Measurements from ENCODE around the gene WDR45B.

Gene WDR45B

DNA sequence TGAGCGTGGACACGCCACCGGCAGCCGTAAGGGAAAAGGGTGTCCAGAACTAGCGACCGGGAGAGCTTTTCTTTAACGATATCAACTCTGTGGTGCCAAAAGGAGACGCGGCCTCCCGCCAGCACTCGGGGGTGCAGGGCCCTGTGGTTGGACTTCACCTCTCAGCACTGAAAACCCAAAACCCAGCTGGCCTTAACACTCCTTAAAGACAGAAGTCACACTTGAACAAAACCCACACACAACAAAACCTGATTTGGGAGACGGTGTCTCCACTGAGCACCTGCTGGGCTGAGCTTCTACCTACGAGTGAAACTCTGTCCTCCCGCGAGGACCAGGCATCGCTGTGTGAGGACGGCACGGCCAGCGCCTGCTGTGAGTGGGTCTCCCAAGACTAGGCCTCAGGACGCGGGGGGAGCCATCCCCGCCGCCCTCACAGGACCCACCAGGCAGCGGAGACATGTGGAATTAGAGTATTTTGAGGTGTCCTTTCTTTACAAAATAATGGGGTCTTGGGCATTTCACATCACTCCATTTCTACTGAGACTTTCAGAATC lies 46.7 kb downstream of the WDR45B start:
- DNase-seq, result no peak

GRCh38 chr17:82600731-82601446 lies 47.4 kb downstream of the WDR45B start:
- DNase-seq, result no peak

GRCh38 chr17:82599674-82600661 lies 48.3 kb downstream of the WDR45B start:
- no peak for DNase-seq

DNA sequence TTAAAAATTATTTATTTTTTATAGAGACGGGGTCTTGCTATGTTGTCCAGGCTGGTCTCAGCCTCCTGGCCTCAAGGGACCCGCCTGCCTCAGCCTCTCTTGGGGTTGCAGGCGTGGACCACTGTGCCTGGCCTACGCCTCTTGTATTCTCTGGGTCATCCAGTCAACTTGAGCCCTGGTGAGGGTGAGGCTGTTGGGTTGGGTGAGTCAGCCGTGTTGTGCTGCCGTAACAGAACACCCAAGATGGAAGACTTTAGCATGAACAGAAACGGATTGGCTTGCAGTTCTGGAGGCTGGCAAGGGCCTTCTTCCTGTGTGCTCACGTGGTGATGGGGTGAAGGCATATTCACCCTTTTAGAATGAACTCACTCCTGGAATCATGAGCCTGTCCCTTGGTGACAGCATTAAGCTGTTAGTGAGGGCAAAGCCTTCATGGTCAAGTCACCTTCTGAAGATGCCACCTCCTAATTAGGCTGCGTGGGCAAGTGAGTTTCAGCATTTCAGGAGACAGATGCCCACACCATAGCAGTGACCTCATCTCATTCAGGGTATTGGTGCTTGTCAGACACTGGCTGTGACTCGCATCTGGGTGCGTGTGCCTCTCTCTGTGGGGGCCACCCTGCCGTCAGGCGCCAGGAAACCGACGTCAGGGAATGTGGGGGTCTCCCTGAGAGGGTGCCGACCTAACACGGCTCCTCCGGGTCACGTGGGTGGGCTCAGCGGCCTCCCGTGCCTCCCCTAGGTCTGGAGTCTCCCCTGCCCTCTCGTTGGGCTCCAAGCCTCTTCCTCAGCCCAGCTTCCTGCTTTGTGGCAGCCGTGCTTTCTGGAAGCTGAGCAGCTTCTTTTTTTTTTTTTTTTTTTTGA lies 49.8 kb downstream of the WDR45B start:
- DNase-seq, result no peak

DNA sequence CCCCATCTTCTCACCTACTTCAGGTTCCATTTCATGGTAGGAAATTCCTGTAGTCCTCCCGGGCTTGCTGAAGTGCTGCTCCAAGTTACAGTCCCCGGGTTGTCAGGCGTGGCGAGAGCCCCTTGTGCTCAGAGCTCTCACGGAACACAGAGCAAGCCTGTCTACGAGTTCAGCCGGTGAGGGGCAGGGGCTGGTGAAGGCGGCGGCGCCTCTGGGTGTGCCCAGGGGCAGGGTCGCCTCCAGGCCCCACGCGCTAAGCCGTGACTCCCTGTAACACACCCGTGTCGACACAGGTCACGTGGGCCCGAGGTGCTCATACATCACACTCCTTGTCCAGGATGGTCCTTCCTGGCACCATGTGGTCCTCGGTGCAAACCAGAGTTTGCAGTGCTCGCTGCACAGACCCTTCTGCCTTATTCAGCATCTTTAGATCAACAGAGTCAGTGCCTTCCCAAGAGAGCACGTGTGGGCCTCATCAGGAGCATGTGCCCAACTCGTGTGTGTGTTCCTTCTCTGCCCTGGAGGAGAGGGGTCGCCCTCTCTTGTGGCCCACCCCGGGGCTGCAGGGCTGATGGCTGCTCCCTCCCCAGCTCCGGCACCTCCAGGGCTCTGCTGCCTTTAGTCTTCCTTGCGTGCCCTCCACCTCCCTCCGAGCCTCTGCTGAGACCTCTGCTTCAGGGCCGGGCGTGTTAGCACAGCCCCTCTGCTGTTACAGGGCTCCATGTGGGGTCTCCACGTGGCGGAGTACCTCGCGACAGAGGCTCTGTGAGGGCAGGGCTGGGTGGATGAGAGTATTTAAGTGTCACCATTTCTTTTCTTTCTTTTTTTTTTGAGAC lies 51.2 kb downstream of the WDR45B start:
- no peak for DNase-seq

DNA sequence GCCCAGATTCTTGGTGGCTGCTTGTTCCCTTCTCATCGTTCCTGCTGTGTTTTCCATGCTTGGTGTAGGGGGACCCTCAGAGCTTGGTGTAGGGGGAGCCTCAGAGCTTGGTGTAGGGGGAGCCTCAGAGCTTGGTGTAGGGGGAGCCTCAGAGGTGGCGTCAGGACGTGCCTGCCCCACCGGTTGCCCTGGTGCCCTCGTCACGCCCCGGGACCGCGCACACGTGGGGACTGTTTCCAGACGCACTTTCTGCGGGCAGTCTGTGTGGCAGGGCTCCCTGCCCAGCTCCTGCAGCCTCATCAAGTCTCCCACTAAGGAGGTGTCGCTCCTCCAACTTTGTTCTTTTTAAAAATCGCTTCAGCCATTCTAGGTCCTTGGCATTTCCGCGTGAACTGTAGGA lies 51.9 kb downstream of the WDR45B start:
- no peak for DNase-seq

GRCh38 chr17:82595893-82596292 lies 52.4 kb downstream of the WDR45B start:
- DNase-seq, result no peak

DNA sequence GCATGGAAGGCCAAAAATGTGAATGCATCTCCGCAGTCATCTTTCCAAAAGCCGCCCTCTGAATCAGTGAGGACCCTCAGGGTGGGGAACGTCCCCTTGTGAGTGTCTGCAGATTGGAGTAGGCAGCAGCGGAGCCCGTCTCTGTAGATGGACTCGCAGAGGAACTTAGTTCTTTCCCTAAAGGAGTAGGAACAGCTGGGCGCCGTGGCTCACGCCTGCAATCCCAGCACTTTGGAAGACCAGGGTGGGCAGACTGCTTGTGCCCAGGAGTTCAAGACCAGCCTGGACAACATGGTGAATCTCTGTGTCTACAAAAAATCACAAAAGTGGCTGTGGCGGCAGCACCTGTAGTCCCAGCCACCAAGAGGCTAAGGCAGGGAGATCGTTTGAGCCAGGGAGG lies 53.7 kb downstream of the WDR45B start:
- no peak for DNase-seq

- no peak for DNase-seq
Observed at GRCh38 chr17:82593590-82594087, 54.6 kb downstream of the WDR45B start.

DNA sequence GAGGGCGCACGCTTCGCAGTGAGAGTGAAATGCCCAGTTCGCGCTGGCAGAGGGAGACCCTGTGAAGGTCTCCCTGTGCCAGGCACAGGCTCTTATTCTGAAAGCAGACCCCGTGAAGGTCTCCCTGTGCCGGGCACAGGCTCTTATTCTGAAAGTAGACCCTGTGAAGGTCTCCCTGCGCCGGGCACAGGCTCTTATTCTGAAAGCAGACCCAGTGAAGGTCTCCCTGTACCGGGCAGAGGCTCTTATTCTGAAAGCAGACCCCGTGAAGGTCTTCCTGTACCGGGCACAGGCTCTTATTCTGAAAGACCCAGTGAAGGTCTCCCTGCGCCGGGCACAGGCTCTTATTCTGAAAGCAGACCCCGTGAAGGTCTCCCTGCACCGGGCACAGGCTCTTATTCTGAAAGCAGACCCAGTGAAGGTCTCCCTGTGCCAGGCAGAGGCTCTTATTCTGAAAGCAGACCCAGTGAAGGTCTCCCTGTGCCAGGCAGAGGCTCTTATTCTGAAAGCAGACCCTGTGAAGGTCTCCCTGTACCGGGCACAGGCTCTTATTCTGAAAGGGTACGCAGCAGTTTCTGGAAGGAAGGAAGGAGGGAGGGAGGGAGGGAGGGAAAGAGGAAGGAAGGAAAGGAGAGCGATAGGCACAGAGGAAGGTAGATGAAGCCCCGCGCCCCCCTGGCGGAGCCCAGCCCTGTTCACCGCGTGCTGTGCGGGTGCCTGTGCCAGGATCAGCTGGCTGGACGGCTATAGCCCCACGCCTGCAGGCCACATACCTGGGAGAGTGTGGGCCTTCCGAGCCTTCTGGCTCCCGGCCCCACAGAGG lies 55.3 kb downstream of the WDR45B start:
- DNase-seq, result peak in 51 of 56 donors; percentile 32 to 98 (median 77)

DNA sequence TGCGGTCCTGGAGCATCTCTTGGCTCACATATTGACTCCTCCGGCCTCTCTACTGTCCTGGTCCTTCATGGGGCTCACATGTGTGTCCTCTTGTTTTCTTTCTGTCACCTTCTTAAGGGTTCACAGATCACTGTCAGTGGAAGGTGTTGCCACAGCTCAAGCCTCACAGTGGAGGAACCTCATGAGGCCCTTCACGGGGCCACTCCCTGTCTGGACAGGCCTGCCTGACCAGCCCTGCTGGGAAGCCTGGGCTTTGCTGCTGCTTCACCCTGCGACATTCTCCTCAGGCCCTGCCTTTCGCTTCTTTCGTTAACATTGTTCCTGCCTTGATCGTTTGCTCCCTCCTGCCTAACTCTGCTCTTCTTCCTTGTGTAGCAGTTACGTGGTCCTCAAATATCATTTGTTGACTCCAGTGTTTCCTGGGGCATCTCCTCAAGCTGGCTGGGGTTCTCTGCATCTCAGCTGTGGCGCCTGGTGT lies 55.9 kb downstream of the WDR45B start:
- DNase-seq, result no peak

- DNase-seq, result no peak
Observed at GRCh38 chr17:82590881-82591539, 57.2 kb downstream of the WDR45B start.

DNA sequence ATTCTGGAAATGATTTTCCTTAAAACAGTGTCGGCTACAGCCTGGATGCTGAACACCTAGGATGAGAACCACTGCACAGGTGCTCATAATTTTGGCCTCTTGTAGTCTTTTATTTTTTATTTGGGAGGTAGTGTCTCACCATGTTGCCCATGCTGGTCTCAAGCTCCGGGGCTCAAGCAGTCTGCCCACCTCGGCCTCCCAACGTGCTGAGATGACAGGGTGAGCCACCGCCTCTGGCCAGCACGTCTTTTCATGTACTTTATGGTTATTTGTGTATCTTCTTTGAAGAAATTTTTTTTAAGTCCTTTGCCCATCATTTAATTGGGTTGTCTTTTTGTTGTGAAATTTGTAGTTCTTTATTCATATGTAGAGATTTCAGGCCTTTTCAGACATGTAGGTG lies 58.0 kb downstream of the WDR45B start:
- no peak for DNase-seq

GRCh38 chr17:82589851-82590180 lies 58.4 kb downstream of the WDR45B start:
- DNase-seq, result no peak

- DNase-seq, result no peak
Observed at GRCh38 chr17:82588266-82589175, 59.7 kb downstream of the WDR45B start.

DNA sequence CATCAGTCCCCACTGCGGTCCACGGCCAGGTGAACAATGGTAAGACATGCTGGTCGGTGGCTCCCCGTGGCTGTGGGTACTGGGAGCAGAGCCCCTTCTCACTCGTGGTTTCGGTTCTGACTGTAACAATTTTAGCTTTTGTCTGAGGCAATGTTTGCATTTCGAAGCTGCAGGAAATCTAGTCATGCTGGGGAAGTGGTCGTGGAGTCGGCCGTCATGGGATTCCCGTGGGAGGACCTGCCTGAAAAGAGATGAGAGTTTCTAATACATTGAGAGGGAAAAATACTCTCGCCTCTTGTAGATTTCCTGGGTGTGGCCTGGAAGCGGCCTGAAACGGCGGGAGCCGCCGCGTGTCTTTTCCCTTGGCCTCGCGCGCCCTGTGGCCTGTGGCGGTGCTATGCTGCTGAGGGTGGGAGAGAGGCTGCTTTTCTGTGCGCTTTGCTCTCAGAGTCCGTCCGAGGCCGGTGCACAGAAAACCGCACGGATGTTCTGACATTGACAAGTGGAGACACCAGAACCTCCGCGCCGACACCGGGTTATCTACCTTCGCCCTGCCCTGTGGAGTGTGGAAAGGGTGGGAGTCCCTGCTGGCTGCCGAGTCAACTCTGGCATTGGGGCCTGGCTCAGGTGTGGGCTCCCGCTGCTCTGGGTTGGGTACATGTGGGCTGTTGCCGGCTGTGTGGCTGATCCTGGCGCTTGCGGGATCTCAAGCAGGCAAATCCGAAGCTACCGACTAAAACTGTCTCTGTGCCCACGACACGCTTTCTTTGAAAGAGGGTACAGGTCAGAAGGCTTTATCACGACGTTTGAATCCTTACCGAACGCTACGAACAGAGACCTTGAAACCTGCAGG lies 60.8 kb downstream of the WDR45B start:
- DNase-seq, result no peak
